GM19238 (cell line): ENCODE results near the gene CFAP300.

Source experiments
- DNase-seq: peaks from one replicate; pipeline ENCODE4 v3.0.0; 2011; ENCODE audit warnings: low spot score; ENCODE audit not compliant: insufficient read length

The CFAP300 gene

GRCh38 chr11:102120437-102120973 is 73.3 kb downstream of the CFAP300 start:
- DNase-seq = no peak

- no peak for DNase-seq
These were observed 74.1 kb downstream of the CFAP300 start for GRCh38 chr11:102121329-102121728.
